HG03575 (cell line): Measurements from ENCODE around the gene SYTL3.
"Not testable (repeated sequence)": the region's sequence is repeated elsewhere in the genome, so short reads cannot be mapped to it uniquely, and the experiment has no call there.

Experiments used
- ATAC-seq: cut with Tn5 transposase; IDR thresholded peaks from one replicate; pipeline ENCODE4 v1.9.1; 2021; ENCODE audit not compliant: unreplicated experiment, insufficient number of reproducible peaks, low FRiP score; ENCODE audit errors: extremely low read depth

Gene SYTL3

GRCh38 chr6:158654960-158655489 lies 5.2 kb downstream of the SYTL3 start:
- ATAC-seq: no peak

DNA sequence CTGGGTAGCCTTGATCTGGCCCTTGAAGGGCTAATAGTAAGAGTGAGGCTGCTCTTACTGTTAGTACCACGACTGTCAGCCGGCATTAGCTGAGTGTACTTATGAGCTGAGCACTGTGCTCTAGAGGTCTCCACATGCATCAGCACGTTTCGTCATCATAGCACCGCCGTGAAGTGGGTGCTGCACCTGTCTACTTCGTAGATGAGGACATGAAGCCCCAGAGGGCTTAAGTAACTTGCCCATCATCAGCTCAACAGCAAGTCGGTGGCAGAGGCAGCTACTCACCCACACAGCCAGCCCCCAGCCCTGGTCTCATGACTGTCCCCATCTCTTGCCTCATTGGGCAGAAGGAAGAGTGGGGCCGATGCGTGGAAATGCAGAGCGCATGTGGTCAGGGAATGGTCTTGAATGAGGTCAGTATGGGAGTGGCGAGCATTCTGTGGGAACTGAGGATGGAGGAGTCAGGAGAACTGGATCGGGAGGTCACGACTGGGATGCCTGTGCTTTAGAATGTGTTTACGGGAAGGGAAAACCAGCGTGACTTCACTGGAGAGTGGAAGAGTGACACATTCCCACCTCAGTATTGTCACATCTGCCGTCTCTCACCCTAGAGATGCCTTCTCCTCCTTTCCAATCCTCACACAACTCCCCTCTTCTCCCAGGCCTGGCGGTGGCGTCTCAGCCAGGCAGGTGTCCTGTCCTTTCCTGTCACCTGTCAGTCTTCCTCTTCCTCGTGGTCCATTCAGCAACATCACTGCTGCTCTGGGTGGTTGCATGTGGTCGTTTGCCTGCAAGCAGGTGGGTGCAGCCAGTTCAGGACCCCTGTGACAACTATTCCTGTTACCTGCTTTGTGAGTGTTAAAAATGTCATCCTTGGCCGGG lies 6.0 kb downstream of the SYTL3 start:
- no peak for ATAC-seq

GRCh38 chr6:158656986-158657385 lies 7.1 kb downstream of the SYTL3 start:
- not testable (repeated sequence) for ATAC-seq

DNA sequence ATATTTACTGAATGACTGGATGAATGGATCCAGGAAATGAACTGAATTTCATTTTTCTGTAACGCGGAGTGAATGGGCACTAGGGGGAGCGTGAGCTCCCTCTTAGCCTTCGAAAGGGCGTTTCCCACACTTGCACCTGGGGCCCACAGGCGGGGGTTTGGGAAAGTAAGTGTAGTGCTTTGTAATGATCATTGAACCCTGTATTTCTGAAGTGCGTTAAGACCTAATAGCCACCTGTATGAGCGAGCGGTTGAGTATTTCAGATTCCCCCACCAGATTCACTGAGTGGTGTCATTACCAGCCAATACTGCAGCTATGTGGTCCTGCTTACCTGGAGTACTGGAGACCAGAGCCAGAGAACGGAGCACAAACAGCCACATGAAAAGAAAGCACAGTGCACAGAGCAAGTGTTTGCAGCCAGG lies 10.5 kb downstream of the SYTL3 start:
- ATAC-seq: no peak

DNA sequence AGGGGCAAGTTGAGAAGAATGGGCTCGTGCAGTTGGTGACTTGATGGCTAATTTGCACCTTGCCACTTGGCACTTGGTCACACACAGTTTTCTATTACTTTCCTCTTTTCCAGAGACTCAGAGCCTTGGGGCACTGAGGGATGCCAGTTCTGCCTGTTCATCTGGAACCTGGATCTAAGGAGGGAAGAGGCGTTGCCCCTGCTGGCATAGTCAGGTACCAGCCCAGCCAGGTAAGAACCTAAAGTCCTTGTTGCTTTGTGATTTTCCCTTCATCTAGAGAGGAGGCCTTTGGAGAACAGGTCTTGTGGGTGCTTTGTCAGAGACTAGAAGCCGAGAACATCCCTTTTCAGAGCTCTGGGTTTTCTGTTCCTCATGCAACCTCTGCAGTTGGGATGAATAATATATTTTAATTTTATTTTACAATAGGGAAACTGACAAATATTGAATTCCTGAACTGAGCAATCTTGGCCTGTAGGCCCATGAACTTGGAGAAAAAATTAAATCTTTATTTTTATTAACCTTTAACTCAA lies 11.4 kb downstream of the SYTL3 start:
- no peak for ATAC-seq

DNA sequence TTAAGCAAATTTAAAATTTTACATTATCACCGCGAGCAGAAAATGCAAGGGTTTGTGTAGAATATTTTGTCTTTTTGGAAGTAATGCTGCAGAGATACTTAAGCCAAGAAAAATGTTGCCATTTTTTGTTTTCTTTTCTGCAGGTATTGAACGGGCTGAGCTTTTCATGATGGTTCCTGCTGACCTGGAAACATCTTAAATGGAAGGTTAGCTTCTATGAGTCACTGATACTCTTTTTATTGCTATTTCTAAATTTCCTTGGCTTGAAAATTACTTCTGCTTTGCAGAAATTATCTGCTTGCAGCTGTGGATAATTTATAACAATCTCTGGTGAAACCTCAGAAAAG lies 12.7 kb downstream of the SYTL3 start:
- ATAC-seq: no peak

DNA sequence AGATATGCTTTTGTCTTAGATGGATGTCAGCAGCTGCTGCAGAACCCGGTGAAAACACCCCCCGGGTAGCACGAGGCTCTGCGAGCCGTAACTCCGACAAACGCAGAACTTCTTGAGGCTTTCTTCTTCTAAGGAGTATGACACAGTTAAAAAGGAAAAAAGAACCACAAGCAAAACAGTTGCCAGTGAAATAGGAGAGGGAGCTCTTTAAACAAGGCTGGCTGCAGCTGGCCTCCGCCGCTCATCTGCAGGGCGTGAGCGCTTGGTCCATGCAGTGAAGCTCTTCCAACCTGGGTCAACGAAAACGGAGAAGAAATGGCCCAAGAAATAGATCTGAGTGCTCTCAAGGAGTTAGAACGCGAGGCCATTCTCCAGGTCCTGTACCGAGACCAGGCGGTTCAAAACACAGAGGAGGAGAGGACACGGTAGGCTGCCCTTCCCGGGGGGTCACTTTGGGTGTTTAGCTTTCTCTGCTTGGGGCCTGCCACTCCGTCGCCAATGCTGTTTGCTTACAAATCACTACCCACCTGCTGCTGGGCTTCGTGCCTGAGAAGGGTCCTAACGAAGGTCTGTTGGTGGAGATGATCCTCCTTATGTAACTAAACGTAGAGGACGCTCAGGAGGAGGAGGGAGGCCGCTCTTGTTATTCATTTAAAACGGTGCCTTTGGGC lies 13.2 kb downstream of the SYTL3 start:
- ATAC-seq: no peak

- ATAC-seq: no peak
These were observed 13.8 kb downstream of the SYTL3 start for GRCh38 chr6:158663625-158664165.

- no peak for ATAC-seq
These were observed 15.5 kb downstream of the SYTL3 start for GRCh38 chr6:158665332-158665731.

DNA sequence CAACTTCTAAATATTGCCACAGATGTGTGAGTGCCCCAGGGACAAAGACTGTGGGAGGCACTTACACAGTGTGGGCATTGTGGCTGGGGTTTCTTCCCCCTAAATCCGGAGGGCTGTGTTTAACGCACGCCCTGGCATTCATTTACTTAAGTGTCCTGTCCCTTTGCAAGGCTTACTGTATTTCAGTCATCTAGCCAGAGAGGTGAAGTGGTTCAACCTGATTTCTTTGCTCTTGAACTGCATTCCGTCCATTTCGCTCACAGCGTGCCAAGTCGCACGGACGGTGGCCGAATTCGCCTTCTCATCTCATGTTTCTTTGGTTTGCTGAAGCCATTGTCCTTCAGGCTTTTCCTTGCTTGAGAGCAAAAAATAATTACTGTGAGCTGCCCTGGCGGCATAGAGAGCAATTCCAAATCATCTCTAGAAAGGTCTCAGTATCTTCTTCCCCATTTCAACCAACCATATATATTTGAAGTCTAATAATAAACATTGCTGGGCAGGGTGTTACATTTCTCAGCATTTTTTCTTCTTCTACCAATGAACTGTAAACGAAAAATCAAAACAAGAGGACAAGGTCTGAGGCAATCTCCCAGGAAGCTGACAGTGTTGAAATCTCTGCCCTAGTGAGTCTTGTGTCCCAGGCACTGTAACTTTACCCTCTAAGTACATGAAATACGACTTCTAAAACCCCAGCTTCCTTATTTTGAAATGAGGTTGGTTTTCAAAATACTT lies 16.9 kb downstream of the SYTL3 start:
- ATAC-seq: no peak

DNA sequence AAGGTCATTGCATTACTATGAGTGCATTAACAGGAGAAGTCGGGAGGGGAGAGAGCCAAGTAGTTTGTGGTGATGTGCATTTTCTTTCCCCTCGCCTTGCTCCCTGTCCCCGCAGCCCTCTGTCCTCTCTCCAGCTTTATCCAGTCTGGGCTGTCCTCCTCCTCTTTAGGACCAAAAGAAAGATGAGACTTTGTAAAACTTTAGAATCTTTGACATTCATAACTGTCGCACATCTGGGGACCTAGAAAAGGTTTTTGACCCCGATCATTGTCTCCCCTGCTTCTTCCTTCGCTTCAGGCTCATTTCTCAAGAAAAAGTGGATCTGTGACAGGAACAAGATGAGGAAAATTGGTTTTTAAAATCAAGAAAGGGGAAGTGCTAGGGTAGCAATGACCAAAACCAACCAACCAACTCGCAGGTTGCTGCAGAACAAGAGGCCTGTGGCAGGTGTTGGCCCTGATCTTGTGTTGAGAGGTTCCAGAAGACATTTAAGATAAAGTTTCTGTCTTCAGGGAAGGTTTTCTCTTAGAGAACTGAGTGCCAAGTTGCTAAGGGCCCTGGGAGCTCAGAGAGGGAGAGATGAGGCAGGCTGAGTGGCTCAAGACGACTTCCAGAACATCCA lies 17.6 kb downstream of the SYTL3 start:
- no peak for ATAC-seq

- ATAC-seq: no peak
These were observed 18.9 kb downstream of the SYTL3 start for GRCh38 chr6:158668707-158669103.

DNA sequence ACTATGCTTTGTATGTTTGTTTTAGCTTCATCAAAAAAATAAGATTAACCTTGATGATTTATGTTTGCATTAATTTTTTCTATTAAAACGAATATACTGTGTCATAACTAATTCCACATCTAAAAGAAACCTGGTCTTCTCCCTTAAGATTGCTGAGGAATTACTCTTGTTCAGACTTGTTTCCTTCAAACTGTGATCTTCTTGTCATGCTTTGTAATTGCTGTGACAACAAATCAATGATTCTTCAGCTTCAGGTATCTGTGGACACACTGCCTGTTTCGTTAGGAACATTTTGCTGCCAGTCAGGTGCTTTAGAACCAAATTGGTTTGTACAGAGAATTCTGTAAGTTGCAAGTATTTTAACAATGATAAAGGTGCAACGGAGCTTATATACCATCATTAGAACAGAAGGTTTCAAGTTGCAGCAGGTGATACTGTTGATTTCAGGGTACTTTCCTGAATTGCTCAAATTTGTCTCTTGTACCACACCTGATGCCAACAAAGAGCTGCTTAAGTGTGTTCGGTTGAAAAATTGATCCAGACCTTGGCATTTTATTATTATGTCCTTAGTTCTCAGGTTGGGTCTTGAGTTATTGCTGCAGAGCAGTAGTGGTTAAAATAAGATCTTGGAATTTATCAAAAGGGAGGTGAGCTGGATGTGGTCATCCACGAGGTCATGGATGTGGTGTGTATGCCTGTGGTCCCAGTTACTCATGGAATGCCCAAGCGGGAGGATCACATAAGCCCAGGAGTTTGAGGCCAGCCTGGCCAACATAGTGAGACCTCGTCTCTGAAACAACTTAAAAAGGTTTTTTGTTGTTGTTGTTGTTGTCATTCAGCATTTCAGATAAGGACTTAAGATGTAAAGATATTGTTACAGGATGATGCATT lies 19.5 kb downstream of the SYTL3 start:
- ATAC-seq: no peak

DNA sequence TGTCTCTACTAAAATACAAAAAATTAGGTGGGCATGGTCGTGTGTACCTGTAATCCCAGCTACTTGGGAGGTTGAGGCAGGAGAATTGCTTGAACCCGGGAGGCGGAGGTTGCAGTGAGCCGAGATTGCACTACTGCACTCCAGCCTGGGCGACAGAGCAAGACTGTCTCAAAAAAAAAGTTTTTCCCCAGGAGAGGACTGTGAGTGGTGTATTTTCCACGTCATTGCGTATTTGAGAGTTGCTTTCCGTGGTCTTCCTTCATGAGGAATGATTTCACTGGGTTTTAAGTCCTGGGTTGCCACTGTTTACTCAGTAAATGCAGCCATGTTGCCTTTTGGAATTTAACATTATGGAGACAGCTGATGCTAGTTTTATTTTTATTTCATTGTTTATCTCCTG lies 22.3 kb downstream of the SYTL3 start:
- ATAC-seq: not testable (repeated sequence)

GRCh38 chr6:158672726-158673125 lies 22.9 kb downstream of the SYTL3 start:
- ATAC-seq: no peak

GRCh38 chr6:158674342-158675131 lies 24.7 kb downstream of the SYTL3 start:
- no peak for ATAC-seq

DNA sequence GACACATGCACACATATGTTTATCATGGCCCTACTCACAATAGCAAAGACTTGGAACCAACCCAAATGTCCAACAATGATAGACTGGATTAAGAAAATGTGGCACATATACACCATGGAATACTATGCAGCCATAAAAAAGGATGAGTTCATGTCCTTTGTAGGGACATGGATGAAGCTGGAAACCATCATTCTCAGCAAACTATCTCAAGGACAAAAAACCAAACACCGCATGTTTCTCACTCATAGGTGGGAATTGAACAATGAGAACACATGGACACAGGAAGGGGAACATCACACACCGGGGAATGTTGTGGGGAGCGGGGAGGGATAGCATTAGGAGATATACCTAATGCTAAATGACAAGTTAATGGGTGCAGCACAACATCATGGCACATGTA lies 27.2 kb downstream of the SYTL3 start:
- ATAC-seq: not testable (repeated sequence)
